ENCODE results near the gene CSRNP3.

DNA sequence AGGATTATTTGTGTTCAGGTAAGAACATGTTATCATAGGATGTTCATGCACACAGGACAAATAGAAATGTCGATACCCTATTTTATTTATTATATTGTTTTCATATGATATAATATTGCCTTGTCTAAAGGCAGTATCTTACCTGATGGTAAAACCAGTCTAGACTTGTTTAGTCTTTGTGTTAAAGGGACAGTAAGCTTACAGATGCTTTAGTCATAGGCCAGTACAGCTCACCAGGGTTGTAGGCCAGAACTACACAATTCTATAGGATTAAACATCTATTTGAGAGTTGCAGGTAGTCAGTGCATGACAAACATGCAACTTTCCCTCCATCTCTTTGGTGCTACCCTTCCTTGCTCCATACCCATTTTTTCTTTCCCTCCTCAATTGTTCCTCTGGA, 166.0 kb downstream of the CSRNP3 start:
- no peak for TF ChIP-seq CTCF (IDR thresholded peaks at IDR 0.05; ENCODE audit: poor library complexity)
- TF ChIP-seq EZH2phosphoT487 (IDR thresholded peaks at IDR 0.05; ENCODE audit: low read depth, severe bottlenecking, unreplicated experiment), result no peak
- TF ChIP-seq EZH2 (IDR thresholded peaks at IDR 0.05; ENCODE audit: borderline replicate concordance), result no peak

Data from hepatocyte (in vitro differentiated cells).